Activated CD4-positive, alpha-beta T cell treated with anti-CD3 and anti-CD28 coated beads for 36 hours (primary cell): ENCODE data around the gene PPM1B. TPM values are rescaled to one million over a fixed set of nuclear protein-coding genes. Genes with fewer than 3 reads are reported as not detected.
A peak's percentile ranks its signal among the peaks of the same experiment; 100 is the strongest.

Source experiments
- ATAC-seq: fragments of 200-7000 bp; cut with Tn5 transposase; one replicate; pipeline ENCODE4 v1.10.0; 2021; ENCODE audit warnings: mild to moderate bottlenecking, moderate library complexity
- CTCF ChIA-PET: fragments of 350-600 bp; sonication (Branson Sonifier 250); formaldehyde crosslinking; loops from one replicate; lab custom pipeline; 2021; ENCODE audit warnings: antibody characterized with exemption; lab: Charles Lee
- POLR2A ChIA-PET: fragments of 350-600 bp; sonication (Branson Sonifier 250); formaldehyde crosslinking; loops from one replicate; lab custom pipeline; 2021; ENCODE audit warnings: antibody characterized with exemption, inconsistent platforms; lab: Charles Lee
- DNase-seq: peaks from one replicate; pipeline ENCODE4 v3.0.0-alpha.2; 2020
- H3K27ac Mint-ChIP-seq: one replicate; pipeline ENCODE4 v1.8.0; 2021; ENCODE audit warnings: mixed read lengths
- H3K27me3 Mint-ChIP-seq: one replicate; pipeline ENCODE4 v1.8.0; 2021; ENCODE audit warnings: mixed read lengths
- H3K36me3 Mint-ChIP-seq: one replicate; pipeline ENCODE4 v1.8.0; 2021; ENCODE audit warnings: low read depth, mixed read lengths
- H3K4me1 Mint-ChIP-seq: one replicate; pipeline ENCODE4 v1.8.0; 2021; ENCODE audit warnings: mixed read lengths
- H3K4me3 Mint-ChIP-seq: one replicate; pipeline ENCODE4 v1.8.0; 2021; ENCODE audit warnings: mild to moderate bottlenecking, moderate library complexity, mixed read lengths
- H3K9me3 Mint-ChIP-seq: one replicate; pipeline ENCODE4 v1.8.0; 2021; ENCODE audit warnings: low read depth, mixed read lengths
- intact Hi-C, 2 experiments: fragments of 100-400 bp; cut with DNase I in 1 of 2; cut with micrococcal nuclease in 1 of 2; formaldehyde crosslinking; loops; one replicate each; pipeline versions ENCODE4 v1.14.2 to v1.15.1; 2022 to 2024; cut with DNase I, micrococcal nuclease
- total RNA-seq, 2 experiments: library from RNA; stranded (reverse); gene quantifications; one replicate each; pipeline ENCODE4 v1.2.3, GENCODE V29; 2021

The PPM1B gene
- total RNA-seq, 2 experiments from 2014 or later, result 34.8 to 42.0 TPM

DNA sequence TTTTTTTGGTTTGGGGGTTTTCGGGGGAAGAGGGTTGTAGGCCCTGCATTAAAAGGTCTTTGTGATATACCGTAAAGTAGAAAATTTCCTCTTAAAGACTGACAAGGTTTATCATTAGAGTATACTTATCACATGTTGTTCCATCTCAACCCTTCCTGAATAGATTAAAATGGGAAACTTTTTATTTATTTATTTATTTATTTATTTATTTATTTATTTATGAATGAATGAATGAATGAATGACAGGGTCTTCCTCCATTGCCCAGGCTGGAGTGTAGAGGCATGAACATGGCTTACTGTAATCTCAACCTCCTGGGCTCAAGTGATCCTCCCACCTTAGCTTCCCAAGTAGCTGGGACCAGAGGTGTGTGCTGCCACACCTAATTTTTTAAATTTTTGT lies 58.1 kb downstream of the PPM1B start:
- ChIA-PET POLR2A (no interaction called here), CTCF (interaction anchor here (0.6 kb wide), 1 partner anchor 14 kb away, joined by 3 read pairs; no protein-coding TSS in a partner anchor)
- Mint-ChIP-seq H3K36me3 (peaks cover 25% of the 10 kb centered on the region), H3K27ac (no peak overlapping the region), H3K4me3 (no peak overlapping the region), H3K27me3 (no peaks in the 10 kb centered on the region), H3K4me1 (peaks cover 4% of the 10 kb centered on the region), H3K9me3 (no peaks in the 10 kb centered on the region)
- ATAC-seq (no peak), DNase-seq (no peak)
- intact Hi-C loops, result no loop called here

DNA sequence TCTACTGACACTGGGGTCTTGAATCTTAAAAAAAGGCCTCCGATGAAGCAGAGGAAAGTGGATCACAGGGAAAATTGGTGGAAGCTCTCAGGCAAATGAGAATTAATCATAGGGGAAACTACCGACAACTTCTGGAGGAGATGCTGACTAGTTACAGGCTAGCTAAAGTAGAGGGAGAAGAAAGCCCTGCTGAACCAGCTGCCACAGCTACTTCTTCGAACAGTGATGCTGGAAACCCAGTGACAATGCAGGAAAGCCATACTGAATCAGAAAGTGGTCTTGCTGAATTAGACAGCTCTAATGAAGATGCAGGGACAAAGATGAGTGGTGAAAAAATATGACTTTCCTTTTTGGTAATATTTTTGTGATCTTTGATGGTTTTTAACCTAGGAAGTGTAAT lies 61.7 kb downstream of the PPM1B start:
- Mint-ChIP-seq H3K27me3 (no peaks in the 10 kb centered on the region), H3K27ac (no peak overlapping the region), H3K9me3 (no peaks in the 10 kb centered on the region), H3K4me3 (no peak overlapping the region), H3K36me3 (peaks cover 21% of the 10 kb centered on the region), H3K4me1 (peaks cover 14% of the 10 kb centered on the region)
- ATAC-seq, result no peak
- intact Hi-C loops, result no loop called here
- no peak for DNase-seq
- ChIA-PET CTCF (interaction anchor here (0.8 to 1.0 kb wide), 3 partner anchors 12 to 152 kb away, joined by 3 read pairs; no protein-coding TSS in a partner anchor), POLR2A (no interaction called here)

DNA sequence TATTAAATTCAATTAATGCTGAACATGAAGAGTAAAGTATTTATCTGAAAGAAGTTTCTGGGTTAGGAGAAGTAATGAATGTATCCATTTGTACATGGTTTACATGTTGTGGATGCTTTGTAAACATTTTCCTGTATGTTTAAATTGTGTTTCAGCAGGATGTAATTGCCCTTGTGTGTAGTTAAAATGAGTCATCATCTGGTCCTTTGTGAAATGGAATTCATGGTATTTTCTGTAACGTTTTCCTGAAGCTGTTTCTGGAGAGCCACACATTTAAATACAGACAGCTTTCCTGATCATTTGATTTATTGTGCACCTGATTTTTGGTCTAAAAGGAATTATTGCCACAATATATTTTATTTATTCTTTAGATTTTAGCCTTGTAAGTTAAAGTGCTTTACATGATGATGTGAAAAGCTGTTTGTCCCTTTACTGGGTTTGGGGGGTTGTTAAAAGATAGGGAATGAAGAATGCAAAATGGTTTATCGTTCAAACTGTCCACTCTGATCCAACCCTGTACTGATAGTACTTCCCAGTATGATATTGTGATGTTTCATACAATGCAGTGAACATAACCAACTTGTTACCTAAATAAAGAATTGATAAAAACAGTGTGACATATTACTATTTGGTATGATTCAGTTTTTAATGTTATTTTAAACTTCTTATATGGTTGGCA lies 64.9 kb downstream of the PPM1B start:
- H3K36me3 Mint-ChIP-seq, result peaks cover 13% of the 10 kb centered on the region
- H3K27me3 Mint-ChIP-seq, result no peaks in the 10 kb centered on the region
- H3K4me1 Mint-ChIP-seq, result peaks cover 29% of the 10 kb centered on the region
- H3K4me3 Mint-ChIP-seq, result no peak overlapping the region
- CTCF ChIA-PET, result interaction anchor here (0.6 to 2.2 kb wide), 2 partner anchors 14 to 732 kb away, joined by 3 to 5 read pairs; no protein-coding TSS in a partner anchor
- POLR2A ChIA-PET, result no interaction called here
- H3K9me3 Mint-ChIP-seq, result no peaks in the 10 kb centered on the region
- no peak overlapping the region for H3K27ac Mint-ChIP-seq
- ATAC-seq (no peak), DNase-seq (no peak)
- intact Hi-C loops, result no loop called here

DNA sequence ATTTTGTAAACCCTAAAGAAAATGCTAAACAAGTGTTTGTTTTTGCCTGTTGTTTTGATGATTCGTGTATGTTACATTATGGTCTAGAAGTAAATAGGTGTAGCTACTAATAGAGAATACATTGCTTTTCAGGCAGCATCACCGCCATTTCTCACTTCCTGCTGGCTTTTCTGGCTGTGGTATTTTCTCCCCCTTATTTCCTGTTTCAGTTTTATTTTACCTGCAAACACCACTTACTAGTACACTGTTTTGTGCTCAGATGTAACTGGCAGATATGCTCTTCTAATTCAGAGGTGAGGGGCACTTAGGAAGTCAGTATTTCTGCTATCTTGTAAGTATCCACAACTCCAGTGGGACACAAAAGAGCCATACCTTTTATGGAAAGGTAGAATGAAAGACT lies 68.5 kb downstream of the PPM1B start:
- Mint-ChIP-seq H3K4me3 (no peak overlapping the region), H3K27me3 (no peaks in the 10 kb centered on the region), H3K9me3 (no peaks in the 10 kb centered on the region), H3K4me1 (peaks cover 32% of the 10 kb centered on the region), H3K36me3 (peaks cover 4% of the 10 kb centered on the region), H3K27ac (peak overlapping the region; percentile 81)
- DNase-seq (peak; percentile 33), ATAC-seq (peak; percentile 81)
- CTCF ChIA-PET, result interaction anchor here (1.6 kb wide), 1 partner anchor 9 kb away, joined by 4 read pairs; no protein-coding TSS in a partner anchor
- intact Hi-C loops, result loop anchor here (2.0 to 5.0 kb wide), 2 partner anchors 70 to 150 kb away; partner anchors contain the start of gene PPM1B (in 1 of the 2)
- POLR2A ChIA-PET, result no interaction called here

DNA sequence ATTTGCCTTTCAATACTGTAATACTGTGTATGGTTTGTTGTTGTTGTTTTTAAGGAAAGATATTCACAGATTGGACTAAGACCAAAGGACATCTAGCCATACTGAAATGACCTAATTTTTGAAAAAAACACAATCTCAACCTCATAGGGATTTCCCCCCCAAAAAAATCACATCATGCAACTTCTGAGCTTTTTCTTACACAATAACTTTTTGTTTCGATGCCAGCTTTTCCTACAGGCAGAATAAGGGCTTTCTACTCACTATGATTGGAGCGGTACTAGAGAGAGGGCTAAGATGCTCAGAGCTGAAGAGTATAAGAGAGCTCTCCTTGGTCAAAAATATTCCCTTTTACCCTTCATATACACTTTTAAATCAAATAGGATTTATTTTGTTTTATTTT lies 74.2 kb downstream of the PPM1B start:
- no peak for ATAC-seq
- Mint-ChIP-seq H3K4me1 (peaks cover 20% of the 10 kb centered on the region), H3K27me3 (no peaks in the 10 kb centered on the region), H3K9me3 (no peaks in the 10 kb centered on the region), H3K27ac (no peak overlapping the region), H3K4me3 (no peak overlapping the region), H3K36me3 (no peaks in the 10 kb centered on the region)
- DNase-seq, result no peak
- POLR2A ChIA-PET, result no interaction called here
- CTCF ChIA-PET, result interaction anchor here (0.7 to 2.7 kb wide), 19 partner anchors 12 to 234 kb away, joined by 3 to 14 read pairs (median 4); no protein-coding TSS in a partner anchor
- intact Hi-C loops, result loop anchor here (1.0 to 10.0 kb wide), 6 partner anchors 89 to 709 kb away; partner anchors contain the start of genes CAMKMT (in 1 of the 2) and PREPL (in 1 of the 2)

DNA sequence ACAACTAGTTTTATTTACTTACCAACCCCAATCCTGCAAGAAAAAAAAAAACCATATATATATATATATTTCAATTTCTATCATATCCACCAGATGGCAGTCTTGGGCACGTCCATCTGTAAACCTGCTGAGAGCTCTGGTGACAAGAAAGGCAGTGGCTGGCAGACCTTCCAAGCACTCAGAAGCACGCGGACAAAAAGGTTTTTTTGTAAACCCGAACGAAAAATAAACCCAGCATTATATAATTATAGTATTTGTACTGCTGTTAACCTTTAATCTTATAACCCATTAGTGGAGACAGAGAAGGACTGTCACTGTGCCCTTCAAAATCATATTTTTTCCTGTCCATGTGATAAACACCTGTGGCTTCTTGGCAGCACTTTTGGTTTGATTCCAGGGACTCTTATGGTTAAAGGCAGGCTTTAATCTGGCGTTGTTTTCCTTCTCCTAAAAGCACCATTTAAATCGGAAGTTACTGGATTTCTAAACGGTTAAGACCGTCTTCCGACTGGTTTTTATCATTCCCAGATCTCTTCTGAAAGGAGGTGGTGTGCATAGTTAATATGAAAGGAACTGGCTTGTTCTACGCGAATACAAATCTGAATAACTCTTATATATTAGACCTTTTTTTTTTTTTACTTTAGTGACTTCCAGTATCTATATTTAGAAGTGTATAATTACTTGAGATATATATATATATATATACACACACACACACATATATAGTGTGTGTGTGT lies 75.6 kb downstream of the PPM1B start:
- ChIA-PET POLR2A (no interaction called here), CTCF (interaction anchor here (0.6 to 2.7 kb wide), 18 partner anchors 14 to 712 kb away, joined by 3 to 14 read pairs (median 4); no protein-coding TSS in a partner anchor)
- intact Hi-C loops, result loop anchor here (1.0 to 10.0 kb wide), 9 partner anchors 88 to 711 kb away; partner anchors contain the start of genes CAMKMT (in 1 of the 2) and PREPL (in 1 of the 2)
- Mint-ChIP-seq H3K27me3 (no peaks in the 10 kb centered on the region), H3K4me1 (peaks cover 16% of the 10 kb centered on the region), H3K4me3 (peak overlapping the region; percentile 67), H3K9me3 (no peaks in the 10 kb centered on the region), H3K27ac (peak overlapping the region; percentile 47), H3K36me3 (no peaks in the 10 kb centered on the region)
- DNase-seq (peak; percentile 73), ATAC-seq (peak; percentile 86)

DNA sequence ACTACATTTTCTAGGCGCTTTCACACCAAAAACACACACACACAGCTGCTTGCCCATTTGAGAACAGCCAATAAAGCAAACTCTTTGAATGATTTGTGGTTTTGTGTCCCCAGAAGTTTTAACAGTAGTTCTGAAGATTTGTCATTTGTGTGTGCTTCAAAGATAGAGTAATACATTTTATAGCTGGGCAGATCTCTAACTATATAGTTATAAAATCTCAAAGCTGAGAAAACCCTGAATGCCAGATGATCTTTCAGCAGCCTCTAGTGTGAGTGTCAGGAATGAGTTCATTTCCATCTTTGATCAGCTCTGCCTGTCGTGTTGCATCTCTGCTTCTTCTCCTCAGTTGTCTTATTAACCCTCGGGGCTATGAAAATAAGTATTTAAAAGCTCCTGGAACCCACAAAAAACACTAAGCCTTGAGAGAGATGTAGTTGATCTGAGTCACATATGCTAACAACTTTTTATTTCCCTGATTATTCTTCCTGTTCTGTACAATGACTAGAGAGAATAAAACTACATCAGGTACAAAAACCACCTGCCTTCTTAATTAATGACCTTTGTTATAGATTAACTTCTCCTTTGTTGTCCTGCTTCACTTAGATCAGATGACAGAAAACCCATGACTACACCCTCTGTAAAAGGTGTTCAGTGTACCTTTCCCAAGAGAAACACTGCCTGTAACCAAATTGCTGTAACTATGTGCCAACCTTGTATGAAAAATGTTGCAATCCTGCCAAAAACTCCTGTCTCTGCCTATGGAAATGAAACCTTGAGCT lies 76.6 kb downstream of the PPM1B start:
- intact Hi-C loops, result loop anchor here in 1 of 2 experiments (10.0 kb wide), 1 partner anchor 120 kb away; the partner anchor contains the start of genes CAMKMT and PREPL
- ChIA-PET POLR2A (no interaction called here), CTCF (interaction anchor here (0.7 to 2.7 kb wide), 13 partner anchors 8 to 711 kb away, joined by 3 to 12 read pairs (median 4); no protein-coding TSS in a partner anchor)
- Mint-ChIP-seq H3K27me3 (no peaks in the 10 kb centered on the region), H3K27ac (no peak overlapping the region), H3K36me3 (no peaks in the 10 kb centered on the region), H3K4me1 (peaks cover 12% of the 10 kb centered on the region), H3K4me3 (no peak overlapping the region), H3K9me3 (no peaks in the 10 kb centered on the region)
- DNase-seq (no peak), ATAC-seq (no peak)

DNA sequence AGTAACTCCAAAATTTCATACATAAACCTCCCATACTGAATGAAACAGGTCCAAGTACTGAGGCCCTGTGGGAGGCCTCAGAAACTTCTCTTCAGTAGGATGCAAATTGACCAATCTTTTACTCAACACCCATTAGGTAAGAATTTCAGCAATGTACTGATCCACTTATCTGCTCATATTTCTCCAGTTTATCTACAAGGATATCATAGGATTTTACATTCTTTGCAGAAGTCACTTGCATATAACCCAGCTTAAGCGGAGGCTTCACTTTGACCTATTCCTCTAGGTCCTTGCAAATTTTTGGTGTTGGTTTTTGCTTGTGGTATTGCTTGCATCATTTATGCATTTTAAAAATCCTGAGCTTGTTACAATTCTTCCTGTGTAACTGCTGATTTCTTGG lies 77.8 kb downstream of the PPM1B start:
- peaks cover 12% of the 10 kb centered on the region for H3K4me1 Mint-ChIP-seq
- no peaks in the 10 kb centered on the region for H3K36me3 Mint-ChIP-seq
- no peaks in the 10 kb centered on the region for H3K27me3 Mint-ChIP-seq
- intact Hi-C loops, result loop anchor here in 1 of 2 experiments (10.0 kb wide), 1 partner anchor 118 kb away; the partner anchor contains the start of genes CAMKMT and PREPL
- CTCF ChIA-PET, result interaction anchor here (0.6 to 2.7 kb wide), 10 partner anchors 10 to 709 kb away, joined by 3 to 11 read pairs (median 4); no protein-coding TSS in a partner anchor
- H3K27ac Mint-ChIP-seq, result no peak overlapping the region
- DNase-seq (no peak), ATAC-seq (no peak)
- H3K4me3 Mint-ChIP-seq, result no peak overlapping the region
- no peaks in the 10 kb centered on the region for H3K9me3 Mint-ChIP-seq
- POLR2A ChIA-PET, result no interaction called here

DNA sequence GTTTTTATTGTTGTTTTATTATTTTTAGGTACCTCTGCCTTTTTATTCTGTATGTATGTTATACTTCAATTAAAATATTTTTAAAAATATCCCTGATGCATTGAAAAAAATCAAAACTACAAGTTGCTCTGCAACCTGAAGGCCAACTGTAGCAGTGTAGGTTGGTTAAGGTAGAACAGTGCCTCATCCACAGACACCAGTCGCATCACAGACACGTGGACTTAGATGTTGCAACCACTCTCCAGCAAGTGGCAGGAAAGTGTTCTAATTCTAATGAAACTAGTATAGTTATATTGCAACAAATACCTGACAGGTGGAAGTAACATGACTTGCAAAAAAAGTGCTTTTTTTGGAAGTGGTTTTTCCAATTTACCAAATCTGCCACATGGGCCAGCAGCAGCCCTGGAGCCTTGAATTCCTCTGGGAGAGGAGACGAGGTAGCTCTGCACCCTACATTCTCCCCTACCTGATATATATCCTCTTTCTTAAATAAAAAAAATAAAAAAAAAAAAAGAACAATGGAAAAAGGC lies 78.2 kb downstream of the PPM1B start:
- no peaks in the 10 kb centered on the region for H3K36me3 Mint-ChIP-seq
- ATAC-seq (no peak), DNase-seq (no peak)
- ChIA-PET CTCF (interaction anchor here (0.6 to 2.0 kb wide), 6 partner anchors 10 to 652 kb away, joined by 3 to 5 read pairs (median 4); no protein-coding TSS in a partner anchor), POLR2A (no interaction called here)
- no peak overlapping the region for H3K4me3 Mint-ChIP-seq
- H3K9me3 Mint-ChIP-seq, result no peaks in the 10 kb centered on the region
- H3K27me3 Mint-ChIP-seq, result no peaks in the 10 kb centered on the region
- H3K4me1 Mint-ChIP-seq, result peaks cover 12% of the 10 kb centered on the region
- no peak overlapping the region for H3K27ac Mint-ChIP-seq
- intact Hi-C loops, result loop anchor here in 1 of 2 experiments (10.0 kb wide), 1 partner anchor 118 kb away; the partner anchor contains the start of genes CAMKMT and PREPL

DNA sequence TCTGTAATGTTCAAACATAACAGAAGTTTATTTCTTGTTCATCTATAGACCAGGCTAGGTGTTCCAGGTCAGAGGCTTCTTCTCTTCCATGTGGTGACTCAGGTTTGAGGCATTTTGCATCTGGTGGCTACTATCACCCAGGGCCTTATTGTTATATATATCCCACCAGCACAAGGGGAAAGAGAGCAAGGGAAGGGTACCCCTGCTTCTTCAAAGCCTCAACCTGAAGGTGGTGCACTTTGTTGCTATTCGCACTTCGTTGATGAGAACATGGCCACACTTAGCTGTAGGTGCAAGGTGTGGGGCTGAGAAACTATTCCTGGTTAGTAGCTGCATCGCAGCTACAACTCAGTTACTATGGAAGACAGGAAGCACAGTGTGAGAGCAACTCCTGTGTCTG lies 79.2 kb downstream of the PPM1B start:
- Mint-ChIP-seq H3K4me3 (no peak overlapping the region), H3K36me3 (no peaks in the 10 kb centered on the region), H3K4me1 (peaks cover 12% of the 10 kb centered on the region), H3K27ac (no peak overlapping the region), H3K27me3 (no peaks in the 10 kb centered on the region), H3K9me3 (no peaks in the 10 kb centered on the region)
- POLR2A ChIA-PET, result no interaction called here
- no peak for ATAC-seq
- CTCF ChIA-PET, result no interaction called here
- no peak for DNase-seq
- intact Hi-C loops, result loop anchor here in 1 of 2 experiments (10.0 kb wide), 1 partner anchor 117 kb away; the partner anchor contains the start of genes CAMKMT and PREPL
